Sigmoid colon (tissue), 7 donors: ENCODE results near the gene CFDP1. TPM values are rescaled to one million over a fixed set of nuclear protein-coding genes. Genes with fewer than 3 reads are reported as not detected.
A peak's percentile ranks its signal among the peaks of the same experiment; 100 is the strongest.

Experiments
- DNase-seq: peaks from one replicate; pipeline ENCODE4 v3.0.0-alpha.2; 2019
- H3K27ac ChIP-seq, 4 donors: fragments of 200-600 bp; sonication (generic); one replicate each; pipeline ENCODE4 v1.5.1; 2016 to 2019; ENCODE audit warnings: mild to moderate bottlenecking in 1 of 4
- H3K27me3 ChIP-seq, 3 donors: fragments of 200-600 bp; sonication (generic); one replicate each; pipeline ENCODE4 v1.5.1; 2019; ENCODE audit warnings: mild to moderate bottlenecking in 1 of 3
- H3K36me3 ChIP-seq, 4 donors: fragments of 200-600 bp; sonication (generic); one replicate each; pipeline ENCODE4 v1.5.1; 2016 to 2019
- H3K4me1 ChIP-seq, 4 donors: fragments of 200-600 bp; sonication (generic); one replicate each; pipeline ENCODE4 v1.5.1; 2017 to 2019
- H3K4me3 ChIP-seq, 4 donors: fragments of 200-600 bp; sonication (generic); one replicate each; pipeline ENCODE4 v1.5.1; 2017 to 2019; ENCODE audit warnings: mild to moderate bottlenecking in 2 of 4, moderate library complexity in 1 of 4
- H3K9me3 ChIP-seq, 4 donors: fragments of 200-600 bp in 3 of 4; sonication (generic) in 3 of 4; one replicate each; pipeline versions ENCODE4 v1.5.1 to v1.6.1; 2013 to 2019
- CTCF ChIP-seq, 4 experiments: fragments of 450-650 bp in 3 of 4; fragments of 200-600 bp in 1 of 4; IDR thresholded peaks; one replicate each; pipeline ENCODE4 v1.5.1; 2016 to 2019; ENCODE audit warnings: antibody characterized with exemption in 4 of 4, mild to moderate bottlenecking in 3 of 4, moderate library complexity in 2 of 4
- EP300 ChIP-seq, 4 donors: sonication (generic); formaldehyde crosslinking; IDR thresholded peaks; one replicate each; pipeline ENCODE4 v1.6.1; 2017; ENCODE audit warnings: antibody characterized with exemption in 4 of 4
- POLR2A ChIP-seq, 2 donors: fragments of 450-650 bp; IDR thresholded peaks; one replicate each; pipeline ENCODE4 v1.6.1; 2016; ENCODE audit warnings: antibody characterized with exemption in 2 of 2, mild to moderate bottlenecking in 2 of 2, moderate library complexity in 2 of 2
- POLR2AphosphoS5 ChIP-seq, 4 donors: sonication (generic); formaldehyde crosslinking; IDR thresholded peaks; one replicate each; pipeline ENCODE4 v1.6.1; 2017; ENCODE audit warnings: antibody characterized with exemption in 4 of 4
- WGBS, 2 donors: extraction: QIAGEN DNeasy Blood & Tissue Kit; methylation state at CpG; one replicate each; pipeline ENCODE4 v1.1.7; 2013; 5-methylcytosine and 5-hydroxymethylcytosine counted together
- intact Hi-C: fragments of 100-400 bp; cut with DNase I; formaldehyde crosslinking; loops from one replicate; pipeline ENCODE4 v1.15.1; 2023
- polyA plus RNA-seq, 3 donors: library from polyadenylated mRNA; stranded (reverse); fragments of 200-250 nt; gene quantifications; one replicate each; pipeline ENCODE4 v1.2.3, GENCODE V29; 2013
- total RNA-seq, 4 donors: library from RNA; depleted of rRNA; stranded (reverse); fragments of >200 nt; gene quantifications; one replicate each; pipeline ENCODE4 v1.1.0, GENCODE V29; 2016
- donor health status: healthy with polysubstance abuse.
- donor health status: Bipolar disorder and iron deficiency.
- donor health status: healthy.

The CFDP1 gene
- total and polyA plus RNA-seq, 7 donors: 42.1 to 382 (median 61.1) TPM

- no peak for DNase-seq
- intact Hi-C loops: loop anchor here (5.0 kb wide), 1 partner anchor 47 kb away; no protein-coding TSS in a partner anchor
- H3K36me3 ChIP-seq: no peaks in the 10 kb centered on the region
- peaks cover 0 to 35% (median 29%) of the 10 kb centered on the region in 4 donors for H3K4me1 ChIP-seq
- H3K4me3 ChIP-seq: no peak overlapping the region
- no peaks in the 10 kb centered on the region for H3K27me3 ChIP-seq
- no peak overlapping the region for H3K27ac ChIP-seq
- WGBS, 2 donors: 30 to 79% methylated on average over 1 of the region's 1 CpG
- TF ChIP-seq POLR2AphosphoS5 (IDR thresholded peaks at IDR 0.05) (no peak), POLR2A (IDR thresholded peaks at IDR 0.05) (no peak), EP300 (IDR thresholded peaks at IDR 0.05) (no peak), CTCF (IDR thresholded peaks at IDR 0.05) (no peak)
- H3K9me3 ChIP-seq: no peaks in the 10 kb centered on the region
Measured at GRCh38 chr16:75309899-75310430, 123.3 kb downstream of the CFDP1 start.

- TF ChIP-seq CTCF (IDR thresholded peaks at IDR 0.05) (no peak), EP300 (IDR thresholded peaks at IDR 0.05) (no peak), POLR2A (IDR thresholded peaks at IDR 0.05) (no peak), POLR2AphosphoS5 (IDR thresholded peaks at IDR 0.05) (no peak)
- Histone ChIP-seq H3K36me3 (no peaks in the 10 kb centered on the region), H3K27me3 (no peaks in the 10 kb centered on the region), H3K27ac (no peak overlapping the region), H3K4me1 (peaks cover 0 to 43% (median 36%) of the 10 kb centered on the region in 4 donors), H3K9me3 (no peaks in the 10 kb centered on the region), H3K4me3 (no peak overlapping the region)
- intact Hi-C loops: loop anchor here (5.0 kb wide), 1 partner anchor 48 kb away; no protein-coding TSS in a partner anchor
- 97 to 98% methylated on average over 8 of the region's 8 CpGs for WGBS, 2 donors
- no peak for DNase-seq
Measured at GRCh38 chr16:75309156-75309555, 124.1 kb downstream of the CFDP1 start.

- DNase-seq: no peak
- Histone ChIP-seq H3K4me1 (peaks cover 0 to 44% (median 36%) of the 10 kb centered on the region in 4 donors), H3K4me3 (no peak overlapping the region), H3K27ac (no peak overlapping the region), H3K27me3 (no peaks in the 10 kb centered on the region), H3K9me3 (no peaks in the 10 kb centered on the region), H3K36me3 (peaks cover 0 to 4% (median 0%) of the 10 kb centered on the region in 4 donors)
- intact Hi-C loops: loop anchor here (5.0 kb wide), 1 partner anchor 49 kb away; no protein-coding TSS in a partner anchor
- TF ChIP-seq EP300 (IDR thresholded peaks at IDR 0.05): no peak
- no peak for TF ChIP-seq POLR2A (IDR thresholded peaks at IDR 0.05)
- TF ChIP-seq CTCF (IDR thresholded peaks at IDR 0.05): no peak
- no peak for TF ChIP-seq POLR2AphosphoS5 (IDR thresholded peaks at IDR 0.05)
- WGBS, 2 donors: 53 to 89% methylated on average over 3 of the region's 3 CpGs
Measured at GRCh38 chr16:75308011-75308410, 125.3 kb downstream of the CFDP1 start.

GRCh38 chr16:75307506-75307905, 125.8 kb downstream of the CFDP1 start:
- peak overlapping the region in 1 of 4 donors; percentile 82 for H3K27ac ChIP-seq
- H3K4me1 ChIP-seq: peaks cover 0 to 44% (median 35%) of the 10 kb centered on the region in 4 donors

More at GRCh38 chr16:75307506-75307905, 125.8 kb downstream of the CFDP1 start:
- H3K36me3 ChIP-seq: peaks cover 0 to 4% (median 1%) of the 10 kb centered on the region in 4 donors
- WGBS, 2 donors: 89 to 97% methylated on average over 3 of the region's 3 CpGs
- intact Hi-C loops: loop anchor here (5.0 kb wide), 1 partner anchor 50 kb away; no protein-coding TSS in a partner anchor
- H3K27me3 ChIP-seq: no peaks in the 10 kb centered on the region
- no peak for DNase-seq
- no peak overlapping the region for H3K4me3 ChIP-seq
- TF ChIP-seq POLR2A (IDR thresholded peaks at IDR 0.05) (no peak), EP300 (IDR thresholded peaks at IDR 0.05) (no peak), POLR2AphosphoS5 (IDR thresholded peaks at IDR 0.05) (no peak), CTCF (IDR thresholded peaks at IDR 0.05) (no peak)
- H3K9me3 ChIP-seq: no peaks in the 10 kb centered on the region
